Body of pancreas (tissue), 4 donors: ENCODE data around the gene ESF1.

Source experiments
- POLR2A ChIP-seq, 3 donors: fragments of 450-650 bp; IDR thresholded peaks; one replicate each; pipeline ENCODE4 v1.6.1; 2016; ENCODE audit warnings: antibody characterized with exemption in 3 of 3, mild to moderate bottlenecking in 2 of 3
- TF ChIP-seq, protein P1 (sequence below), 7 experiments: fragments of 450-650 bp in 4 of 7; fragments of 200-600 bp in 3 of 7; sonication (generic) in 3 of 7; IDR thresholded peaks; one replicate each; pipeline ENCODE4 v1.5.1; 2016 to 2019; ENCODE audit warnings: antibody characterized with exemption in 7 of 7

DNA sequence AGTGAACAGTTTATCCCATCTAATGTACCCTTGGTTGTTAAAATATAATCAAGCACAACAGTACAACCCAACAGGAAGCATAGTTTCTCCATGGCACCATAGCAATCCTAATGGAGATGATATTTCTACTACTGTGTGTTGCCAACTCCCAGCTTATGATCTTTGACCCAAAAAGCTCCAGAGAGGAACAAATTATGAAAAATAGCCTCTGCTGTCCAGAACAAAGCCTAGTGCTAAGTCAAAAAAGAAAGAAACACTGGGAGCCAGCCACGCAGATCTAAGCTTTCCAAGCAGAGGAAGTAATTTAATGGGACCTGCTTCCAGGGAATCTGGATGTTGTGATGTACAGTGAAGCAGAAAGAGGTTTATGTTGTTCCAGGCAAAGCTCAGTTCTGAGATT lies 93.8 kb downstream of the ESF1 start:
- TF ChIP-seq, protein P1, sequence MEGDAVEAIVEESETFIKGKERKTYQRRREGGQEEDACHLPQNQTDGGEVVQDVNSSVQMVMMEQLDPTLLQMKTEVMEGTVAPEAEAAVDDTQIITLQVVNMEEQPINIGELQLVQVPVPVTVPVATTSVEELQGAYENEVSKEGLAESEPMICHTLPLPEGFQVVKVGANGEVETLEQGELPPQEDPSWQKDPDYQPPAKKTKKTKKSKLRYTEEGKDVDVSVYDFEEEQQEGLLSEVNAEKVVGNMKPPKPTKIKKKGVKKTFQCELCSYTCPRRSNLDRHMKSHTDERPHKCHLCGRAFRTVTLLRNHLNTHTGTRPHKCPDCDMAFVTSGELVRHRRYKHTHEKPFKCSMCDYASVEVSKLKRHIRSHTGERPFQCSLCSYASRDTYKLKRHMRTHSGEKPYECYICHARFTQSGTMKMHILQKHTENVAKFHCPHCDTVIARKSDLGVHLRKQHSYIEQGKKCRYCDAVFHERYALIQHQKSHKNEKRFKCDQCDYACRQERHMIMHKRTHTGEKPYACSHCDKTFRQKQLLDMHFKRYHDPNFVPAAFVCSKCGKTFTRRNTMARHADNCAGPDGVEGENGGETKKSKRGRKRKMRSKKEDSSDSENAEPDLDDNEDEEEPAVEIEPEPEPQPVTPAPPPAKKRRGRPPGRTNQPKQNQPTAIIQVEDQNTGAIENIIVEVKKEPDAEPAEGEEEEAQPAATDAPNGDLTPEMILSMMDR (IDR thresholded peaks at IDR 0.05) = no peak
- TF ChIP-seq POLR2A (IDR thresholded peaks at IDR 0.05) = no peak
